ENCODE data around the gene GDPD3. TPM values are rescaled to one million over a fixed set of nuclear protein-coding genes. Genes with fewer than 3 reads are reported as not detected.

GDPD3 gene
- total RNA-seq, 1 donor from 2014 or later: 6.9 TPM

- Histone ChIP-seq H3K27ac (no peak overlapping the region), H3K9me3 (no peaks in the 10 kb centered on the region), H3K27me3 (no peaks in the 10 kb centered on the region), H3K4me1 (peaks cover 40% of the 10 kb centered on the region), H3K36me3 (peaks cover 0 to 39% of the 10 kb centered on the region in 2 donors), H3K4me3 (no peak overlapping the region)
- TF ChIP-seq POLR2A (IDR thresholded peaks at IDR 0.05): no peak
- TF ChIP-seq POLR2AphosphoS5 (IDR thresholded peaks at IDR 0.05; ENCODE audit: insufficient read depth in 1 of 2, low read depth in 1 of 2): no peak
- no peak for TF ChIP-seq CTCF (IDR thresholded peaks at IDR 0.05)
- no peak for DNase-seq (ENCODE audit: extremely low spot score in 2 of 2)
- intact Hi-C loops (cut with DNase I): no loop called here
Observed at GRCh38 chr16:30120340-30121105, 7.2 kb upstream of the GDPD3 start.

- intact Hi-C loops (cut with DNase I): no loop called here
- no peak overlapping the region for H3K27ac ChIP-seq
- no peaks in the 10 kb centered on the region for H3K27me3 ChIP-seq
- no peaks in the 10 kb centered on the region for H3K9me3 ChIP-seq
- no peak for DNase-seq (ENCODE audit: extremely low spot score in 2 of 2)
- H3K36me3 ChIP-seq: peaks cover 0 to 49% of the 10 kb centered on the region in 2 donors
- peaks cover 37% of the 10 kb centered on the region for H3K4me1 ChIP-seq
- no peak overlapping the region for H3K4me3 ChIP-seq
- TF ChIP-seq CTCF (IDR thresholded peaks at IDR 0.05) (no peak), POLR2A (IDR thresholded peaks at IDR 0.05) (no peak), POLR2AphosphoS5 (IDR thresholded peaks at IDR 0.05; ENCODE audit: insufficient read depth in 1 of 2, low read depth in 1 of 2) (no peak)
Observed at GRCh38 chr16:30119428-30119827, 6.1 kb upstream of the GDPD3 start.

- no peak overlapping the region for H3K4me3 ChIP-seq
- H3K9me3 ChIP-seq: no peaks in the 10 kb centered on the region
- no peak for DNase-seq (ENCODE audit: extremely low spot score in 2 of 2)
- H3K36me3 ChIP-seq: peaks cover 0 to 55% of the 10 kb centered on the region in 2 donors
- intact Hi-C loops (cut with DNase I): no loop called here
- H3K27me3 ChIP-seq: no peaks in the 10 kb centered on the region
- peaks cover 41% of the 10 kb centered on the region for H3K4me1 ChIP-seq
- TF ChIP-seq POLR2A (IDR thresholded peaks at IDR 0.05): no peak
- no peak for TF ChIP-seq POLR2AphosphoS5 (IDR thresholded peaks at IDR 0.05; ENCODE audit: insufficient read depth in 1 of 2, low read depth in 1 of 2)
- TF ChIP-seq CTCF (IDR thresholded peaks at IDR 0.05): no peak
- no peak overlapping the region for H3K27ac ChIP-seq
Observed at GRCh38 chr16:30117768-30118167, 4.4 kb upstream of the GDPD3 start.

GRCh38 chr16:30116291-30117207 is 3.2 kb upstream of the GDPD3 start:
- H3K4me3 ChIP-seq: no peak overlapping the region
- intact Hi-C loops (cut with DNase I): no loop called here
- no peaks in the 10 kb centered on the region for H3K27me3 ChIP-seq
- no peaks in the 10 kb centered on the region for H3K9me3 ChIP-seq
- no peak for TF ChIP-seq CTCF (IDR thresholded peaks at IDR 0.05)
- no peak for TF ChIP-seq POLR2AphosphoS5 (IDR thresholded peaks at IDR 0.05; ENCODE audit: insufficient read depth in 1 of 2, low read depth in 1 of 2)
- TF ChIP-seq POLR2A (IDR thresholded peaks at IDR 0.05): no peak
- no peak overlapping the region for H3K27ac ChIP-seq
- peaks cover 32% of the 10 kb centered on the region for H3K4me1 ChIP-seq
- DNase-seq (ENCODE audit: extremely low spot score in 2 of 2): no peak
- H3K36me3 ChIP-seq: peaks cover 0 to 62% of the 10 kb centered on the region in 2 donors

Measured in vagina (tissue), 2 donors.